ENCODE measurements around the gene SOS1. TPM values are rescaled to one million over a fixed set of nuclear protein-coding genes. Genes with fewer than 3 reads are reported as not detected.

Gene SOS1
- total RNA-seq, 1 donor from 2014 or later, result 44.0 TPM

- no peak overlapping the region for H3K27ac Mint-ChIP-seq (ENCODE audit: unreplicated experiment)
- H3K4me3 Mint-ChIP-seq (ENCODE audit: unreplicated experiment), result no peak overlapping the region
- Histone ChIP-seq H2AFZ (ENCODE audit: low read depth, low read length) (no peak overlapping the region), H3K27me3 (ENCODE audit: insufficient read depth, low read length) (no peaks in the 10 kb centered on the region), H3K4me3 (ENCODE audit: insufficient read depth, low read depth, low read length) (no peak overlapping the region), H3K9ac (ENCODE audit: low read length) (no peak overlapping the region), H3K79me2 (ENCODE audit: insufficient read depth, low read length) (no peaks in the 10 kb centered on the region), H3K4me1 (ENCODE audit: insufficient read depth, low read length) (no peaks in the 10 kb centered on the region), H3K4me2 (ENCODE audit: low read length) (no peak overlapping the region), H3K27ac (ENCODE audit: low read depth, low read length) (no peak overlapping the region), H3K36me3 (ENCODE audit: insufficient read depth, low read length) (no peaks in the 10 kb centered on the region), H3K9me3 (ENCODE audit: insufficient read depth, low read depth, low read length) (no peaks in the 10 kb centered on the region), H4K20me1 (ENCODE audit: insufficient read depth, low read length) (no peaks in the 10 kb centered on the region)
- no peaks in the 10 kb centered on the region for H3K36me3 Mint-ChIP-seq (ENCODE audit: low read depth, unreplicated experiment)
- no peak for FAIRE-seq
- DNase-seq (ENCODE audit: low read depth), result no peak
- H3K9me3 Mint-ChIP-seq (ENCODE audit: unreplicated experiment), result no peaks in the 10 kb centered on the region
- H3K27me3 Mint-ChIP-seq (ENCODE audit: low read depth, unreplicated experiment), result no peaks in the 10 kb centered on the region
- TF ChIP-seq EZH2 (IDR thresholded peaks at IDR 0.05; ENCODE audit: insufficient read depth, low read length) (no peak), CTCF (IDR thresholded peaks at IDR 0.05; ENCODE audit: insufficient read depth, low read depth, low read length) (no peak)
- H3K4me1 Mint-ChIP-seq (ENCODE audit: low read depth, unreplicated experiment), result peaks cover 10% of the 10 kb centered on the region
Measured at GRCh38 chr2:39144416-39144815, 23.6 kb upstream of the SOS1 start.

- Histone ChIP-seq H4K20me1 (ENCODE audit: insufficient read depth, low read length) (no peaks in the 10 kb centered on the region), H3K9me3 (ENCODE audit: insufficient read depth, low read depth, low read length) (no peaks in the 10 kb centered on the region), H3K4me2 (ENCODE audit: low read length) (no peak overlapping the region), H3K36me3 (ENCODE audit: insufficient read depth, low read length) (no peaks in the 10 kb centered on the region), H3K4me3 (ENCODE audit: insufficient read depth, low read depth, low read length) (no peak overlapping the region), H3K79me2 (ENCODE audit: insufficient read depth, low read length) (no peaks in the 10 kb centered on the region), H3K4me1 (ENCODE audit: insufficient read depth, low read length) (no peaks in the 10 kb centered on the region), H2AFZ (ENCODE audit: low read depth, low read length) (no peak overlapping the region), H3K27me3 (ENCODE audit: insufficient read depth, low read length) (no peaks in the 10 kb centered on the region), H3K9ac (ENCODE audit: low read length) (no peak overlapping the region), H3K27ac (ENCODE audit: low read depth, low read length) (no peak overlapping the region)
- no peak for DNase-seq (ENCODE audit: low read depth)
- Mint-ChIP-seq H3K4me3 (ENCODE audit: unreplicated experiment) (no peak overlapping the region), H3K27me3 (ENCODE audit: low read depth, unreplicated experiment) (no peaks in the 10 kb centered on the region), H3K9me3 (ENCODE audit: unreplicated experiment) (no peaks in the 10 kb centered on the region), H3K27ac (ENCODE audit: unreplicated experiment) (no peak overlapping the region), H3K36me3 (ENCODE audit: low read depth, unreplicated experiment) (no peaks in the 10 kb centered on the region), H3K4me1 (ENCODE audit: low read depth, unreplicated experiment) (peaks cover 10% of the 10 kb centered on the region)
- TF ChIP-seq CTCF (IDR thresholded peaks at IDR 0.05; ENCODE audit: insufficient read depth, low read depth, low read length), result no peak
- no peak for TF ChIP-seq EZH2 (IDR thresholded peaks at IDR 0.05; ENCODE audit: insufficient read depth, low read length)
- FAIRE-seq, result no peak
Measured at GRCh38 chr2:39142904-39143605, 22.2 kb upstream of the SOS1 start.
